Endometrial microvascular endothelial cells (primary cell): ENCODE results near the gene STEAP4. TPM values are rescaled to one million over a fixed set of nuclear protein-coding genes. Genes with fewer than 3 reads are reported as not detected.
"Not testable (repeated sequence)": the region's sequence is repeated elsewhere in the genome, so short reads cannot be mapped to it uniquely, and the experiment has no call there.

ENCODE experiments used
- in situ Hi-C: cut with HindIII; loops from 2 replicates; pipeline ENCODE4 v1.10.0; 2017; ENCODE audit warnings: low sequenced_read_pairs, low pct_unique_long_range_greater_than_20kb; ENCODE audit errors: inconsistent ontology term
- total RNA-seq: library from RNA; depleted of rRNA; stranded (reverse); fragments of >200 nt; gene quantifications from one replicate; pipeline ENCODE4 v1.2.3, GENCODE V29; 2015; ENCODE audit errors: inconsistent ontology term

Gene STEAP4
- total RNA-seq, 1 donor from 2014 or later = not detected

DNA sequence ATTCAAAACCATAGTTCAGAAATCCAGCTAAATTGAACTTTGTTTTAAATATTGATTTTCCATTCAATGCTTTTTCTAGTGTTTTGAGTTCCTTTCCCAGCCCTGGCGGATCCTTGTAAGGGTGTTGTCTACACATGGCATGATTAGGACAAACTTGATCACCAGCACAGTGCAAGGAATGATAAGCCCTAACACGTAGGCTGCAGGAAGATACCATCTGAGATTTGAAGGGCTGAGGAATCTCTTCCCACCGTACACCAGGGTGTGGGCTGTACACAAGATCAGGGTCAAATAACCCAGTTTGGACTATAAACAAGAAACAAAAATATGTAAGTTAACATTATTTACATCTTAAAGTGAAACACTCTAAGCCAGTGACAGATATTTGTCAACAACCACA lies 27.4 kb downstream of the STEAP4 start:
- in situ Hi-C loops = no loop called here

DNA sequence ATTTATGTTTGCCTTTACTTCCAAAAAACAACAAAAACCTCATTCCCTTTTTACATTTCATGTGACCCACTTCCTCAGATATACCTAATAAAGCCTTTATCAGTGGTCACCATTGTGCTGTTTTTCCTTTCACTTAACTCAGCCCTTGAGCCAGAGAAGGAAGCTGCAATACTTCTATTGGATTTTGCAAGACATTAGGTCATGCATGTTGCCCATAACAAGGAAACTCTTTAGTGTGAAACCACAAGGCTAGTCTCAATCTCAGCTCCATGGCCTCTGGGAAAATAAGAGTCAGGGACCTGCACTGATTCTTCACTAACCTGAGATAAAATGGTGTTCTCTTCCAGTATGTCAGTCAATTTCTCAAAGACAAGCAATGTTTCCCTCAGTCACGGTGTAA lies 27.8 kb downstream of the STEAP4 start:
- in situ Hi-C loops = no loop called here

DNA sequence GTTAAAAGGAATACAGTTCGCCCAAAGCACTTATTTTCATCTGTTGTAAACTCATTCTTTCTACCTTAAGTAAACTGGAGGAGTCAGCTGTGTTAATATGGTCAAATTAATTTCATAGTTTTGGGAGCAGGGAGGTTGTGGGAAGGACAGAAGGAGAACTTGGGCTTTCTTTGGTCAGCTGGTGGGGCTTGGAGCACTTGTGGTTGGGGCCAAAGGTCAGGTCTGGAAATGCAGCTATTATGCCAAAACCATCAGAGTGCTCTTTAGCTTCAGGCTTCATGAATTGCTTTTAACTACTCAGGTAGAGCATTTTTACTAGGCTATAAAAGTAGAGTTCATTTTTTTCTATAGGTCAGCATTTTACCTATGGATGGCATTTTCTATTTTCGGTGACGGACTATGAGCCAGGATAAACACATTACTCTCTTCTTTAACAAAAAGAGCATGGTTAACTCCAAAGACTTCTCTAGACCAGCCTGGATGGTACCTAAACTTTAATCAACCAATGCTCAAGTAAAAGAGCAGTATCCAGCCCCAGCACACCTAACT lies 30.0 kb downstream of the STEAP4 start:
- in situ Hi-C loops = no loop called here

GRCh38 chr7:88274856-88275255 lies 31.8 kb downstream of the STEAP4 start:
- in situ Hi-C loops = not testable (repeated sequence)

- in situ Hi-C loops = no loop called here
These were observed 37.1 kb downstream of the STEAP4 start for GRCh38 chr7:88269586-88269985.

DNA sequence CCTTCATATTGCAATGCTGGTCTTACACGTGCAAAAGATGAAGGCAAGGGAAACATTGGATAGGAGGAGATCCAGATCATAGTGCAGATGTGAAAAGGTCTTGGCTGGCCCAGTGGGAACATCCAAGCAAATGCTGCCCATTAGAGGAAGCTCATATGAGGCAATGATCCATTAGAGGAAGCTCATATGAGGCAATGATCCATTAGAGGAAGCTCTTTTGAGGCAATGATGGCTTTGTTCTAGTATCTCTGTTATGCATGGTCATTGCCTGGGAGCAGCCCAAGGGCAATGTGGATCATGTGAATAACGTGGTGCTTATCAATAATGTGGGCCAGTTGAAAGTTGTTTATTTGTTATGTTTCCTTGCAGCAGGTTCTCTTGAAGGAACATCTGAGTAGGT lies 37.8 kb downstream of the STEAP4 start:
- in situ Hi-C loops = no loop called here

DNA sequence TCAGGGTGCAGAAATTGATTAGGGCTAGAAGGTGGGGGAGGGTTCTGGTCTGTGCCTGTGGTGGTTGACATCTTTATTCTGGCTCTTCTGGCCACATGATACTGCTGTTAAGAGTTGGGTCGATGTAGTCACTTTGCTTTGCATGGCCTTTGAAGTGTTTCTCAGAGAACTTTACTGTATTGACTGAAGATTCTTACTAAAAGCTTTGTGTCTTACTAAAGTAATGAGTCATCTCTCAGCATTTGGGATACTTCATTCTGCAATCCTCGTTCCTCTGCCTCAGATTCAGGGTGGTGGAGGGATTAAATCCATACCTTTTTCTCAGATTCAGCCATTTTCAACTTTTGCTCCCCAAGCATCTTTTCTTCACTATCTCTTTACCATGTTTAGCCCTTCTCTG lies 38.6 kb downstream of the STEAP4 start:
- in situ Hi-C loops = no loop called here

DNA sequence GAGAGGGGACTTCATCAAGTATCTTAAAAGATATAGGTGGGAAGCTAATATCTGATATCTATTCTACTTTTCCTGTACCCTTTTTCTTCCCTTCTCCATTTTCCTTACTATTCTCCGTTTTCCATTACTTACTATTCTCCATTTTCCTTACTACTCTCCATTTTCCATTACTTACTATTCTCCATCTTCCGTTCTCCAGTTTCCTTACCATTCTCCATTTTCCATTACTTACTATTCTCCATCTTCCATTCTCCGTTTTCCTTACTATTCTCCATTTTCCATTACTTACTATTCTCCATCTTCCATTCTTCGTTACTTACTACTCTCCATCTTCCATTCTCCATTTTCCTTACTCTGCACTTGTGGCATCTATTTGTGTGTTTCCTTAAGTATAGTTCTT lies 39.3 kb downstream of the STEAP4 start:
- in situ Hi-C loops = no loop called here

GRCh38 chr7:88264987-88265386 lies 41.7 kb downstream of the STEAP4 start:
- in situ Hi-C loops = not testable (repeated sequence)

DNA sequence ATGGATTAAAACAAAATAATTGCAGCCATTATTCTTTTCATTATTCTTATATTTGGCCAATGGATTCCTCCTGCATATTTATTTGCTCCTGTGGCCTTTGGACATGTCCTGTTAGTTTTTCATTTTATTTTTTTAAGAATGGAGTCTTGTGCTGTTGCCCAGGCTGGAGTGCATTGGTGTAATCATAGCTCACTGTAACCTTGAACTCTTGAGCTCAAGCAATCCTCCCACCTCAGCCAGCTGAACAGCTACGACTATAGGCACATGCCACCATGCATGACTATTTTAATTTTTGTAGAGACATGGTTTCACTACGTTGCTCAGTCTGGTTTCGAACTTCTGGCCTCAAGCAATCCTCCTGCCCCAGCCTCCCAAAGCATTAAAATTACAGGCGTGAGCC lies 44.1 kb downstream of the STEAP4 start:
- in situ Hi-C loops = no loop called here

DNA sequence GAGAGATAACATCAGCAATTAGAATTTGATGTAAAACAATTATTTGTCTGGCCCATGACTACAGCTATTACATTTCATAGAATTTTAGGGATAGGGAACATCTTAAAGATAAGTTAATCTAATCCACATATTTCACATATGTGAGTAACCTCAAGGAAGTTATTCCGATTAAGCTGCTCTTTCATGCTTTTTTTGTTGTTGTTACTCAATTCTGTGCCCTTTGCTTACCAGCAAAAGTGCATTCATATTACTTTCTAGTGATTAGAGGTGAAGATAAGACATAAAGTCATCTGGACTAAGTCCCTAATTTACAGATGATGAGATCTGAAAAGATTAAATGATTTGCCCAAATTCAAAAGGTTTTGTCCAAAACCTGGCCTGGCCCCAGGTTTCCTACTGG lies 46.0 kb downstream of the STEAP4 start:
- in situ Hi-C loops = no loop called here

DNA sequence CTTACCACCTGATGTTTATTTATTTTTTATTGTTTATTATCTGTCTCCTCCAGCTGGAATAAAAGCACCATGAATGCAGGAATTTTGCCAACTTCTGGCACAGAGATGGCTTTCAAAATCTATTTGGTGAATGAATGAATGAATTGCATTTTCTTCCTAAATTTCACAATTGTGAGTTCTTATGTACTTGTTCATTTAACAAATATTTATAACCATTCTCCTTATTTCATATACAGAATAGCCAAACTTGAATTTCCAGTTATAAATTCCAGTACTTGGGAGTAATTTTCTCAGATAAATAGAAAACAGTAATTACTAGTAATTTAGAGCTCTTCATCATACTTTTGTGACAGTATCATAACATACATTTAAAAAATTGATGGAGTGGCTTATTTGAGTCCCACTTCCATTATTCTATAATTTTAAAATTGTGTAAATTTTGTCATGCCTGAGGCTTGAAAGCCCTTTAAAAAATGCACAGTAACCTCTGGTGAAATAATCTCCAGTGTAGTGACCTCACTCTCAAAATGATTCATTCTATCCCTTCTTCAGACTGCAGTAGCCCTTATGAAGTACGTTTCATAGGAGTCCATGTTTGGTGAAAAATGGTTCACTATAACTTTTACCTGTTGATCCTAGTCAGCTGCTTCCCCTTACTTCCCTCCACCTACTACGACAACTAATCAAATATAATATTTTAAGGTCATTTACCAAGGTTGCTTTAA lies 46.9 kb downstream of the STEAP4 start:
- in situ Hi-C loops = no loop called here

DNA sequence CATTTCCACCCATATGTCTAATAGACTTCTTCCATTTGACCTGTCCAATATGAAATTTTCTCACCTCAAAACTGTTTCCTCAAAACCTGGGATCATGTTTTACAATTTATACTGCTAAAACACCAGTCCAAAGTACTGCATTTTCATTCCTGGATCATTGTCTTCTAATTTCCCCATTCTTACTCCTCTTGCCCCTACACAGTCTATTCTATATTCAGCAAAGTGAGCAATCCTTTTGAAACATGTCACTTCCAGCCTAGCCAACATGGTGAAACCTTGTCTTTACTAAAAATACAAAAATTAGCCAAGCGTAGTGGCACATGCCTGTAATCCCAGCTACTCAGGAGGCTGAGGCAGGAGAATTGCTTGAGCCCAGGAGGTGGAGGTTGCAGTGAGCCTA lies 48.4 kb downstream of the STEAP4 start:
- in situ Hi-C loops = not testable (repeated sequence)

DNA sequence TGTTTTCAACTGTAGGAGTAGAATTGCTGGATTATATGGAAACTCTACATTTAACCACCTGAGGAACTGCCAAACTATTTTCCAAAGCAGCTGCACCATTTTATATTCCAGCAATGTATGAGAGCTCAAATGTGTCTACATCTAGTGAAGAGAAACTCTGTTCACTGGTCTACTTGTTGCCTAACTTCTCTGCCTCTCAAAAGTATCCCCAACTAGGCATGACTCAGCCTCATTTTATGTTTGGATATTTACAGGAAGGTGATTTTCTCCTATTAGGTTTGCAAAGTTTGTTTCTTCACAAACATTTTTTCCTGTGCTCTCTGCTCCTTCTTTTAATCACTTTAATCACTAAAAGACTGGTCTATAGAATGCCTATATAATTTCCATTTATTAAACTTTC lies 49.8 kb downstream of the STEAP4 start:
- in situ Hi-C loops = no loop called here

DNA sequence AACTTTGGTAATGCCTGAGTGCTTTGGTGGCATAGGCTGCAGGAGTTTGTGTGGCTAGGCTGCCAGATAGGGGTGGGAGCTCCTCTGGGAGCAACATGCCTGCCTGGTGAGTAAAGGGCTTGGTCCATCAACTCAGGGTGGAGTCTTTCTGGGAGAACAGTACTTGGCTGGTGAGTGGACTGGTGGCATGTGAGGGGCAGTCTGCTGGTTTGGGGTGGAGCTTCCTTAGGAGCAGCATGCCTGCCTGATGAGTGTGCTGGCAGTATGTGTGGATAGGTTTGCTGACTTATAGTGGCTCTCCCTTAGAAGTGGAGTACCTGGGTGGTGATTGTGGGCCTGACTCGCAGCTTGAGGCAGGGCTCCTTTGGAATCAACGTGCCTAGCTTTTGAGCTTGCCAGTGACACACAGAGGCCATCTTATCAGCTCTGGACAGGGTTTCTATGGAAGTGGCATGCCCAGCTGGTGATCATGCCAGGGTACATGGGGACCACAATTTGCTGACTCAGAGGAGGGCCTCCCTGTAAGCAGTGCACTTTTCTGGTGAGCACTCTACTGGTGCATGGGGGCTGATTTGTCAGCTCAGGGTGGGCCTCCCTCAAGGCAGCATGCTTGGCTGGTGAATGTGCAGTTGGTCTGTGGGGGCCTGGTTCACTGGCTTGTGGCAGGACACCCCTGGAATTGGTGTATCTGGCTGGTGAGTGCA lies 51.8 kb downstream of the STEAP4 start:
- in situ Hi-C loops = no loop called here

DNA sequence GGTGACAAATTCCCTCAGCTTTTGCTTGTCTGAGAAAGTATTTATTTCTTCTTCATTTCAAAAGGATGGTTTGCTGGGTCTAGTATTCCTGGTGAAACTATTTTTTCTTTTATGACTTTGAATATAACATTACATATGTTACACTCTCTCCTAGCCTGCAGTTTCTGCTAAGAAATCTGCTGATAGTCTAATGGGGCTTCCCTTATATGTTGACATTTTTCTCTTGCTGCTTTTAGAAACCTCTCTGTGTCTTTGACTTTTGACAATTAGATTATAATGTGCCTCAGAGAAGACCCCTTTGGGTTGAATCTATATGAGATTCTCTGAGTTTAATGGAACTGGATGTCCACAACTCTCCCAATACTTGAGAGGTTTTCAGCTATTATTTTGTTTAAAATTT lies 53.1 kb downstream of the STEAP4 start:
- in situ Hi-C loops = no loop called here

- in situ Hi-C loops = no loop called here
These were observed 62.4 kb downstream of the STEAP4 start for GRCh38 chr7:88244258-88244657.

DNA sequence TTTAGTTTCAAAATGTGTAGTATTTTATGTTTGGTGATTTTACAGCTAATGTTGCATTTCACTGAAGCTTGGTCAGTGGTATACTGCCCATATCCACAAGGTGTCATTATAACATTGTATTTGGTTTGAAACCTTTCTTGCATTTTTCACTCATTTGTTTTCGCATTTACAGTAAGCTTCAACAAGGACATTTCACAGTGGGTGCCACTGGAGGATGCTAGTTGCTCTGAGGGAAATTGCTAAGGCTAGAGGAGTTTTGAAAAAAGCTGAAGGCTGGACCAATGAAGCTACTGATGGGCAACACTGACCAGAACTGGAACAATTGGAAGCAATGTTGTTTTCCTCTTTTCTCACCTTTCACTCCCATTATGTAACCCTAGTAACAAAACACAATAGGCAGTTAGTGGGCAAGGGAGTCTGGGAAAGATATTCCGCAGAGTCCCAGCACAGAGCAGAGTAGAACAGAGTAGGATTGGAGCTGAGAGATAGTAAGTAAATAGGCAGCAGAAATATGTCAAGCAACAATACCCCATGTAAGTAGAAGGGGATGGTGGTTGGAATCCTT lies 63.3 kb downstream of the STEAP4 start:
- in situ Hi-C loops = no loop called here

DNA sequence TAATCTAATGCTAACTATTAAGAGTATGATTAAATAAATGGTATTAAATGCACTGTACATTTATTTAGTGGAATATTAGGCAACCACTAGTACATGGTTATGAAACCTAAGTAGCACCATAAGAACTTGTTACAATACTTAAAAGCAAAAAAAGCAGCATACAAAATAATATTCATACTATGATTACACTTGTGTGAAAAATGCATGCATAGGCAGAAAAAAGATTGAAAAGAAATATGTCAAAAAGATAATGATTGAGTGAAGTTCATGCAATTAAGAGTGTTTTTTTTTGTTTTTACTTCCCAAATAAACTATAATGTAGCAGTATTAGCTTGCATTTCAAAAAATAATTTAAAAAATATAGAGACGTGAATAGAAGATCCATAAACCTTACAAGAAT lies 66.8 kb downstream of the STEAP4 start:
- in situ Hi-C loops = no loop called here

DNA sequence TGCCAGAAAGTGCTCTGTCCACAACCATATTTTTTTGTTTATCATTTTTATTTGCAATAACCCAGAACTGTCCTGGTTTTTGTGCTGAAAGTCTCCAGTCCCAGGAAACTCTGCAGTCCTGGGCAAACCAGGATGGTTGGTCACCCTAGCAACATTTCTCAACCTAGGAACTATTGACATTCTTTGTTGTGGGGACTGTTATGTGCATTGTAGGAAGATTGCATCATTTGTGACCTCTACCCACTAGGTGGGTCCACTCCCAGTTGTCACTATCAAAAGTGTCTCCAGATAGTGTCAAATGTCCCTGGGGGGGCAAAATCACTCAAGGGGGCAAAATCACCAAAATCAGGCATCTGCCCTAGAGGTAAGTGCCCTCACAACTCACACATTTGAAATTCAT lies 72.9 kb downstream of the STEAP4 start:
- in situ Hi-C loops = no loop called here
